ENCODE data around the gene GBA2. TPM values are rescaled to one million over a fixed set of nuclear protein-coding genes. Genes with fewer than 3 reads are reported as not detected.

The GBA2 gene

DNA sequence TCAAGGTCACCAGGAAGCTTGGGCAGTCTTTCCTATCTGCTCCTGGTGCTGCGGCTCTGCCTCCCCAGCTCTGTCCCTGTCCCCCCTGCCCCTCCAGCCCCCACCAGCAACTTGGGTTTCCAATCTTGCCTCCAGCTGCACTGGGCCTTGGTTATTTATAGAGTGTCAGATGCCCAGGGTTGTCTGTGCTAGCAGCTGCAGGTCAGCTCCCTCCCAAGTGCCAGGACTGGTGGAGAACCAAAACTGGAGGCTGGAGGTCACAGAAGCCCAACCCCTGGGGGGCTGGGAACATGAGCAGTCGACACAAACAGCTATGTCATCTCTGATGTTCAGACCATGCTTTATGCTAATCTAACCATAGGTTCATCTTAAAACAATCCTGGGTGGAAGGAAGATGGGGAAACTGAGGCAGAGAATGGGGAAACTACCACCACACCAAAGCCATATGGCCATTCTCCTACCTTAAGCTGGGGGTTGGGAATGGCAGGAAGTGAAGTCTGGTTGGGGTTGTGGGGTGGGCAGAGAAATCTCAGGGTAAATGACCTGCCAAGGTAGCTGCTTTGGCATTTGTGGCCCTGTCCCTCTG, 61.0 kb downstream of the GBA2 start:
- Histone ChIP-seq H3K4me3 (replicated peaks; ENCODE audit: insufficient read depth, low read length) (no peak overlapping the region), H3K27me3 (ENCODE audit: insufficient read depth, poor library complexity, severe bottlenecking) (no peaks in the 10 kb centered on the region), H3K27ac (replicated peaks) (no peak overlapping the region)
- TF ChIP-seq GABPA (IDR thresholded peaks at IDR 0.05; ENCODE audit: low read depth) (no peak), POLR2AphosphoS5 (IDR thresholded peaks at IDR 0.05; ENCODE audit: low read depth) (no peak), SPI1 (IDR thresholded peaks at IDR 0.05; ENCODE audit: borderline replicate concordance, low read depth) (no peak)
- TF ChIP-seq, protein P1, sequence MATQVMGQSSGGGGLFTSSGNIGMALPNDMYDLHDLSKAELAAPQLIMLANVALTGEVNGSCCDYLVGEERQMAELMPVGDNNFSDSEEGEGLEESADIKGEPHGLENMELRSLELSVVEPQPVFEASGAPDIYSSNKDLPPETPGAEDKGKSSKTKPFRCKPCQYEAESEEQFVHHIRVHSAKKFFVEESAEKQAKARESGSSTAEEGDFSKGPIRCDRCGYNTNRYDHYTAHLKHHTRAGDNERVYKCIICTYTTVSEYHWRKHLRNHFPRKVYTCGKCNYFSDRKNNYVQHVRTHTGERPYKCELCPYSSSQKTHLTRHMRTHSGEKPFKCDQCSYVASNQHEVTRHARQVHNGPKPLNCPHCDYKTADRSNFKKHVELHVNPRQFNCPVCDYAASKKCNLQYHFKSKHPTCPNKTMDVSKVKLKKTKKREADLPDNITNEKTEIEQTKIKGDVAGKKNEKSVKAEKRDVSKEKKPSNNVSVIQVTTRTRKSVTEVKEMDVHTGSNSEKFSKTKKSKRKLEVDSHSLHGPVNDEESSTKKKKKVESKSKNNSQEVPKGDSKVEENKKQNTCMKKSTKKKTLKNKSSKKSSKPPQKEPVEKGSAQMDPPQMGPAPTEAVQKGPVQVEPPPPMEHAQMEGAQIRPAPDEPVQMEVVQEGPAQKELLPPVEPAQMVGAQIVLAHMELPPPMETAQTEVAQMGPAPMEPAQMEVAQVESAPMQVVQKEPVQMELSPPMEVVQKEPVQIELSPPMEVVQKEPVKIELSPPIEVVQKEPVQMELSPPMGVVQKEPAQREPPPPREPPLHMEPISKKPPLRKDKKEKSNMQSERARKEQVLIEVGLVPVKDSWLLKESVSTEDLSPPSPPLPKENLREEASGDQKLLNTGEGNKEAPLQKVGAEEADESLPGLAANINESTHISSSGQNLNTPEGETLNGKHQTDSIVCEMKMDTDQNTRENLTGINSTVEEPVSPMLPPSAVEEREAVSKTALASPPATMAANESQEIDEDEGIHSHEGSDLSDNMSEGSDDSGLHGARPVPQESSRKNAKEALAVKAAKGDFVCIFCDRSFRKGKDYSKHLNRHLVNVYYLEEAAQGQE (IDR thresholded peaks at IDR 0.05; ENCODE audit: insufficient replicate concordance, low read depth) = no peak
- TF ChIP-seq, protein P2, sequence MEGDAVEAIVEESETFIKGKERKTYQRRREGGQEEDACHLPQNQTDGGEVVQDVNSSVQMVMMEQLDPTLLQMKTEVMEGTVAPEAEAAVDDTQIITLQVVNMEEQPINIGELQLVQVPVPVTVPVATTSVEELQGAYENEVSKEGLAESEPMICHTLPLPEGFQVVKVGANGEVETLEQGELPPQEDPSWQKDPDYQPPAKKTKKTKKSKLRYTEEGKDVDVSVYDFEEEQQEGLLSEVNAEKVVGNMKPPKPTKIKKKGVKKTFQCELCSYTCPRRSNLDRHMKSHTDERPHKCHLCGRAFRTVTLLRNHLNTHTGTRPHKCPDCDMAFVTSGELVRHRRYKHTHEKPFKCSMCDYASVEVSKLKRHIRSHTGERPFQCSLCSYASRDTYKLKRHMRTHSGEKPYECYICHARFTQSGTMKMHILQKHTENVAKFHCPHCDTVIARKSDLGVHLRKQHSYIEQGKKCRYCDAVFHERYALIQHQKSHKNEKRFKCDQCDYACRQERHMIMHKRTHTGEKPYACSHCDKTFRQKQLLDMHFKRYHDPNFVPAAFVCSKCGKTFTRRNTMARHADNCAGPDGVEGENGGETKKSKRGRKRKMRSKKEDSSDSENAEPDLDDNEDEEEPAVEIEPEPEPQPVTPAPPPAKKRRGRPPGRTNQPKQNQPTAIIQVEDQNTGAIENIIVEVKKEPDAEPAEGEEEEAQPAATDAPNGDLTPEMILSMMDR (IDR thresholded peaks at IDR 0.05; ENCODE audit: insufficient read depth, low read length) = no peak
- no peak for DNase-seq (ENCODE audit: low read depth in 1 of 2, low spot score in 1 of 2)

DNA sequence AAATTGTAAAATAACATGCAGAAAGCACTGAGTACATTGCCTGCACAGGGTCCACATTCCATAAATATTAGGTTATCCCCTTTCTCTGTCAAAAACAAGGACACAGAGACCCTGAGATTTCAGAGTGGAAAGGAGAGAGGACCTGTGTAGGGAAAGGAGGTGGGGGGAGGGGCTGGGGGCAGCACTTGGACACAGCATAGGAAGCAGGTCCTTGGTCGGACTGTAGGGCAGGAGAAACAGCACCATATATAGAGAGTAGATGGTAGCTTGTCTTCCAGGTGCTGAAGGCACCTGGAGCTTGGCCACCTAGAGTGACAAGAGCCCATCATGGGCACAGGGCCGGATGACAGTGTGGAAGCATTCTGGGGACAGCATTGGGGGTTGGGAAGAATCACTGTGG, 61.7 kb downstream of the GBA2 start:
- H3K27ac ChIP-seq (replicated peaks) = no peak overlapping the region
- H3K4me3 ChIP-seq (replicated peaks; ENCODE audit: insufficient read depth, low read length) = no peak overlapping the region
- TF ChIP-seq, protein P1 (IDR thresholded peaks at IDR 0.05; ENCODE audit: insufficient replicate concordance, low read depth) = no peak
- TF ChIP-seq GABPA (IDR thresholded peaks at IDR 0.05; ENCODE audit: low read depth) (no peak), SPI1 (IDR thresholded peaks at IDR 0.05; ENCODE audit: borderline replicate concordance, low read depth) (no peak), POLR2AphosphoS5 (IDR thresholded peaks at IDR 0.05; ENCODE audit: low read depth) (no peak)
- TF ChIP-seq, protein P2 (IDR thresholded peaks at IDR 0.05; ENCODE audit: insufficient read depth, low read length) = no peak
- DNase-seq (ENCODE audit: low read depth in 1 of 2, low spot score in 1 of 2) = no peak
- H3K27me3 ChIP-seq (ENCODE audit: insufficient read depth, poor library complexity, severe bottlenecking) = no peaks in the 10 kb centered on the region

Small RNA genes lying within 50 kb of the gene (microRNA-seq; reads per million reads assigned to microRNA genes)
- not detected for gene MIR6852
- gene MIR6853 = not detected
